CD14-positive monocyte (primary cell): Measurements from ENCODE around the gene PMEL. TPM values are rescaled to one million over a fixed set of nuclear protein-coding genes. Genes with fewer than 3 reads are reported as not detected.
A peak's percentile ranks its signal among the peaks of the same experiment; 100 is the strongest.

Experiments
- DNase-seq, 3 donors: peaks; one replicate each; pipeline ENCODE4 v3.0.0-alpha.2; 2011 to 2022
- H2AFZ ChIP-seq: 2 replicates; pipeline ENCODE4 v1.6.0; 2012; ENCODE audit warnings: mild to moderate bottlenecking, low read depth, low read length, inconsistent platforms; ENCODE audit not compliant: insufficient read depth, poor library complexity, severe bottlenecking
- H3K27ac ChIP-seq, 2 donors: 1 replicate in 1 of 2; 2 replicates in 1 of 2; pipeline ENCODE4 v1.5.1; 2012 to 2013; ENCODE audit warnings: low read length in 2 of 2, control low read depth in 1 of 2, inconsistent platforms in 1 of 2, low read depth in 1 of 2, mild to moderate bottlenecking in 1 of 2
- H3K27me3 ChIP-seq, 2 donors: one replicate each; pipeline versions ENCODE4 v1.6.0 to v1.6.1; 2011 to 2013; ENCODE audit warnings: low read length in 2 of 2; ENCODE audit not compliant: control insufficient read depth in 2 of 2, insufficient read depth in 2 of 2
- H3K36me3 ChIP-seq, 2 donors: replicated peaks in 1 of 2; 1 replicate in 1 of 2; 2 replicates in 1 of 2; pipeline versions ENCODE4 v1.5.1 to v1.6.1; 2012 to 2013; ENCODE audit warnings: low read length in 2 of 2, control low read depth in 1 of 2, inconsistent platforms in 1 of 2, mild to moderate bottlenecking in 1 of 2; ENCODE audit not compliant: insufficient read depth in 2 of 2, control insufficient read depth in 1 of 2
- H3K4me1 ChIP-seq, 2 donors: 1 replicate in 1 of 2; 2 replicates in 1 of 2; pipeline versions ENCODE4 v1.5.1 to v1.6.1; 2012 to 2013; ENCODE audit warnings: low read length in 2 of 2, control low read depth in 1 of 2, inconsistent platforms in 1 of 2, mild to moderate bottlenecking in 1 of 2, moderate library complexity in 1 of 2; ENCODE audit not compliant: insufficient read depth in 2 of 2, control insufficient read depth in 1 of 2
- H3K4me2 ChIP-seq: replicated peaks from 2 replicates; pipeline ENCODE3; 2012; ENCODE audit warnings: low read length, moderate library complexity, mild to moderate bottlenecking; ENCODE audit not compliant: poor library complexity, severe bottlenecking; ENCODE audit errors: extremely low read depth
- H3K4me3 ChIP-seq, 3 experiments: fragments of 200-600 bp in 1 of 3; sonication (generic) in 1 of 3; replicated peaks in 1 of 3; 1 replicate in 2 of 3; 2 replicates in 1 of 3; pipeline ENCODE4 v1.5.1; 2011 to 2013; ENCODE audit warnings: low read length in 3 of 3, mild to moderate bottlenecking in 3 of 3, control low read depth in 2 of 3, low read depth in 2 of 3, inconsistent platforms in 1 of 3, moderate library complexity in 1 of 3
- H3K79me2 ChIP-seq: 2 replicates; pipeline ENCODE4 v1.6.0; 2012; ENCODE audit warnings: mild to moderate bottlenecking, control low read depth, inconsistent platforms, low read length, moderate library complexity; ENCODE audit not compliant: insufficient read depth
- H3K9ac ChIP-seq: 2 replicates; pipeline ENCODE4 v1.6.0; 2017; ENCODE audit warnings: low read length, mild to moderate bottlenecking; ENCODE audit not compliant: insufficient read depth, poor library complexity, severe bottlenecking
- H3K9me3 ChIP-seq, 2 donors: replicated peaks in 1 of 2; 1 replicate in 1 of 2; 2 replicates in 1 of 2; pipeline versions ENCODE4 v1.5.1 to v1.6.1; 2012 to 2013; ENCODE audit warnings: low read length in 2 of 2, control low read depth in 1 of 2; ENCODE audit not compliant: control insufficient read depth in 1 of 2, insufficient read depth in 1 of 2
- H4K20me1 ChIP-seq: 2 replicates; pipeline ENCODE4 v1.6.0; 2012; ENCODE audit warnings: mild to moderate bottlenecking, low read length, control low read depth, moderate library complexity; ENCODE audit not compliant: insufficient read depth
- H3K27ac Mint-ChIP-seq, 7 donors: one replicate each; pipeline ENCODE4 v1.8.0; 2020; ENCODE audit warnings: mild to moderate bottlenecking in 7 of 7, mixed read lengths in 7 of 7, moderate library complexity in 6 of 7, inconsistent platforms in 2 of 7
- H3K27me3 Mint-ChIP-seq, 3 donors: one replicate each; pipeline ENCODE4 v1.8.0; 2021 to 2022; ENCODE audit warnings: low read depth in 3 of 3, mild to moderate bottlenecking in 3 of 3, mixed read lengths in 3 of 3, moderate library complexity in 3 of 3, inconsistent platforms in 1 of 3
- H3K36me3 Mint-ChIP-seq, 2 donors: one replicate each; pipeline ENCODE4 v1.8.0; 2020; ENCODE audit warnings: mixed read lengths in 2 of 2, inconsistent platforms in 1 of 2, mild to moderate bottlenecking in 1 of 2
- H3K4me1 Mint-ChIP-seq: one replicate; pipeline ENCODE4 v1.8.0; 2020; ENCODE audit warnings: mild to moderate bottlenecking, mixed read lengths
- H3K4me3 Mint-ChIP-seq, 2 donors: one replicate each; pipeline ENCODE4 v1.8.0; 2020; ENCODE audit warnings: mild to moderate bottlenecking in 2 of 2, mixed read lengths in 2 of 2, moderate library complexity in 1 of 2
- H3K9me3 Mint-ChIP-seq, 7 donors: one replicate each; pipeline ENCODE4 v1.8.0; 2020 to 2022; ENCODE audit warnings: mixed read lengths in 7 of 7, mild to moderate bottlenecking in 6 of 7, moderate library complexity in 6 of 7, inconsistent platforms in 2 of 7
- WGBS: methylation state at CpG from one replicate; pipeline ENCODE4 v1.1.5; 2013; ENCODE audit warnings: missing lambda C conversion rate; ENCODE audit not compliant: insufficient coverage; 5-methylcytosine and 5-hydroxymethylcytosine counted together
- intact Hi-C, 2 donors: fragments of 100-400 bp; cut with micrococcal nuclease; formaldehyde crosslinking; loops; one replicate each; pipeline versions ENCODE4 v1.15.0 to v1.15.1; 2023
- polyA plus RNA-seq, 3 donors: library from polyadenylated mRNA; depleted of rRNA in 1 of 3; unstranded in 2 of 3; stranded (reverse) in 1 of 3; fragments of 300-500 nt in 2 of 3; fragments of >200 nt in 1 of 3; fragmentation: Illumina TruSeq in 2 of 3; gene quantifications; 1 replicate in 2 of 3; 2 replicates in 1 of 3; pipeline ENCODE4 v1.2.3, GENCODE V29; 2012 to 2021
- TF ChIP-seq, protein P1 (sequence below): fragments of 200-600 bp; IDR thresholded peaks from one replicate; pipeline ENCODE4 v1.8.0; 2022; ENCODE audit warnings: antibody characterized with exemption, mild to moderate bottlenecking

PMEL gene
- polyA plus RNA-seq, 3 donors: 0.37 to 0.54 (median 0.40) TPM

DNA sequence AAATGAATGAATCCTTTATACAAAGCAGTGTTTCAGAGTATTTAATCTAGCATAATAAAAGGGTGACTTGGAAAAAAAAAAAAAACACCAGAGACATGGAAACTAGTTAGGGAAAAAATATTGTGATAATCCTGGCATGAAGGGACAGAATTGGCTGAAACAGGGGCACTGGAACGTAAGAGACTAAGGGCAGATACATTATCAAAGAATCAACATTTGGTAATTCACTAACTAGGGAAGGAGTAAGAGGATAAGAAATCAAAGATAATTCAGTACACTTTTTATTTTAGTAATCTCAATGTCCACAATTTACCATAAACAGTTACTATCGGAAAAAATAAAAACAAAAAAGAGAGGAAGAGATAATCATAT, 56.3 kb downstream of the PMEL start:
- Histone ChIP-seq H3K9me3 (no peaks in the 10 kb centered on the region), H3K79me2 (peaks cover 51% of the 10 kb centered on the region), H3K4me2 (no peak overlapping the region), H3K27ac (no peak overlapping the region), H4K20me1 (peaks cover 14% of the 10 kb centered on the region), H3K9ac (no peak overlapping the region), H3K4me1 (peaks cover 0 to 1% of the 10 kb centered on the region in 2 donors), H2AFZ (no peak overlapping the region), H3K27me3 (no peaks in the 10 kb centered on the region), H3K4me3 (no peak overlapping the region), H3K36me3 (peaks cover 17 to 24% of the 10 kb centered on the region in 2 donors)
- peaks cover 19 to 25% of the 10 kb centered on the region in 2 donors for H3K36me3 Mint-ChIP-seq
- intact Hi-C loops: no loop called here
- WGBS: no CpG with 5 or more reads among the region's 2 CpGs
- TF ChIP-seq, protein P1, sequence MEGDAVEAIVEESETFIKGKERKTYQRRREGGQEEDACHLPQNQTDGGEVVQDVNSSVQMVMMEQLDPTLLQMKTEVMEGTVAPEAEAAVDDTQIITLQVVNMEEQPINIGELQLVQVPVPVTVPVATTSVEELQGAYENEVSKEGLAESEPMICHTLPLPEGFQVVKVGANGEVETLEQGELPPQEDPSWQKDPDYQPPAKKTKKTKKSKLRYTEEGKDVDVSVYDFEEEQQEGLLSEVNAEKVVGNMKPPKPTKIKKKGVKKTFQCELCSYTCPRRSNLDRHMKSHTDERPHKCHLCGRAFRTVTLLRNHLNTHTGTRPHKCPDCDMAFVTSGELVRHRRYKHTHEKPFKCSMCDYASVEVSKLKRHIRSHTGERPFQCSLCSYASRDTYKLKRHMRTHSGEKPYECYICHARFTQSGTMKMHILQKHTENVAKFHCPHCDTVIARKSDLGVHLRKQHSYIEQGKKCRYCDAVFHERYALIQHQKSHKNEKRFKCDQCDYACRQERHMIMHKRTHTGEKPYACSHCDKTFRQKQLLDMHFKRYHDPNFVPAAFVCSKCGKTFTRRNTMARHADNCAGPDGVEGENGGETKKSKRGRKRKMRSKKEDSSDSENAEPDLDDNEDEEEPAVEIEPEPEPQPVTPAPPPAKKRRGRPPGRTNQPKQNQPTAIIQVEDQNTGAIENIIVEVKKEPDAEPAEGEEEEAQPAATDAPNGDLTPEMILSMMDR: no peak
- DNase-seq: no peak
- H3K27ac Mint-ChIP-seq: peak overlapping the region in 1 of 7 donors; percentile 49
- peaks cover 0 to 2% (median 0%) of the 10 kb centered on the region in 7 donors for H3K9me3 Mint-ChIP-seq
- H3K4me3 Mint-ChIP-seq: no peak overlapping the region
- peaks cover 6% of the 10 kb centered on the region for H3K4me1 Mint-ChIP-seq
- H3K27me3 Mint-ChIP-seq: peaks cover 0 to 2% (median 0%) of the 10 kb centered on the region in 3 donors

DNA sequence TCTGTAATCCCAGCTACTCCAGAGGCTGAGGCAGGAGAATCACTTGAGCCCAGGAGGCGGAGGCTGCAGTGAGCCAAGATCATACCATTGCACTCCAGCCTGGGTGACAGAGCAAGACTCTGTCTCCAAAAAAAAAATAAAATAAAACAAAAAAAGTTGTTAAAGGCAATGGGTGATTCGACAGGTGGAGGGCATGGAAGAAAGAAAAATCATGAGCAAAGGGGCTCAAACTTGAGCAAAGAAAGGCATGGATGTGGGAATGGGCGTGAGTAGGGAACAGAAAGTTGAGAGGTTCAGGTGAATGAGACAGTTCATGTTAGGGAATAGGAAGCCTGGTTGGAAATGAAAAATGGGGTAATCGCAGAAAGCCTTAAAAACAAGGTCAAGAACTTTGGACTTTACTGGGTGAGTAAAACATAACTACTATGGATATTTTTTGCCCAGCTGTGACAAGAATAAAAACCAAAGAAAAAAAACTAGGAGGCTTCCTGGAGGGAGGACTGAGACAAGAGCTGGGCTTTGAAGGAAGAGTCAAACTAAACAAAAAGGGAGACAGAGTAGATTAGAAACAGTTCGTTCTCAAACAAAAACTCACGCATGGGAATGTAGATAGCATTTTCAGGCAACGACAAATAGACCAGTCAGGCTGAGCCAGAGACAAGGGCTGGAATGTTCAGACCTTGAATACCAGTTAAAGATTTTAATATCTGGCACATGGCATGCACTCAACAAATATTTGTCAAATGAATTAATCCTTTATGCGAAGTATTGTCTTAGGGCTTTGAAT, 56.9 kb downstream of the PMEL start:
- no peak overlapping the region for H2AFZ ChIP-seq
- no peak overlapping the region for H3K4me2 ChIP-seq
- peaks cover 0 to 3% (median 0%) of the 10 kb centered on the region in 3 donors for H3K27me3 Mint-ChIP-seq
- H3K4me3 Mint-ChIP-seq: no peak overlapping the region
- peaks cover 46% of the 10 kb centered on the region for H3K79me2 ChIP-seq
- peaks cover 8% of the 10 kb centered on the region for H4K20me1 ChIP-seq
- H3K4me1 Mint-ChIP-seq: peaks cover 4% of the 10 kb centered on the region
- H3K27me3 ChIP-seq: no peaks in the 10 kb centered on the region
- H3K4me3 ChIP-seq: no peak overlapping the region
- H3K36me3 Mint-ChIP-seq: peaks cover 13 to 20% of the 10 kb centered on the region in 2 donors
- H3K36me3 ChIP-seq: peaks cover 11 to 18% of the 10 kb centered on the region in 2 donors
- H3K9ac ChIP-seq: no peak overlapping the region
- intact Hi-C loops: no loop called here
- peak overlapping the region in 2 of 7 donors; percentile 0 to 38 for H3K27ac Mint-ChIP-seq
- no peaks in the 10 kb centered on the region for H3K9me3 ChIP-seq
- TF ChIP-seq, protein P1: no peak
- no peak for DNase-seq
- peaks cover 0 to 2% (median 0%) of the 10 kb centered on the region in 7 donors for H3K9me3 Mint-ChIP-seq
- no peak overlapping the region for H3K27ac ChIP-seq
- no peaks in the 10 kb centered on the region for H3K4me1 ChIP-seq
- WGBS: 100% methylated on average over 6 of the region's 8 CpGs
